Sigmoid colon (tissue), 4 donors: ENCODE data around the gene AP4M1.

Experiments used
- EP300 ChIP-seq, 4 donors: sonication (generic); formaldehyde crosslinking; IDR thresholded peaks; one replicate each; pipeline ENCODE4 v1.6.1; 2017; ENCODE audit warnings: antibody characterized with exemption in 4 of 4
- POLR2A ChIP-seq, 2 donors: fragments of 450-650 bp; IDR thresholded peaks; one replicate each; pipeline ENCODE4 v1.6.1; 2016; ENCODE audit warnings: antibody characterized with exemption in 2 of 2, mild to moderate bottlenecking in 2 of 2, moderate library complexity in 2 of 2
- POLR2AphosphoS5 ChIP-seq, 4 donors: sonication (generic); formaldehyde crosslinking; IDR thresholded peaks; one replicate each; pipeline ENCODE4 v1.6.1; 2017; ENCODE audit warnings: antibody characterized with exemption in 4 of 4
- TF ChIP-seq, protein P1 (sequence below), 4 experiments: fragments of 450-650 bp in 3 of 4; fragments of 200-600 bp in 1 of 4; IDR thresholded peaks; one replicate each; pipeline ENCODE4 v1.5.1; 2016 to 2019; ENCODE audit warnings: antibody characterized with exemption in 4 of 4, mild to moderate bottlenecking in 3 of 4, moderate library complexity in 2 of 4

DNA sequence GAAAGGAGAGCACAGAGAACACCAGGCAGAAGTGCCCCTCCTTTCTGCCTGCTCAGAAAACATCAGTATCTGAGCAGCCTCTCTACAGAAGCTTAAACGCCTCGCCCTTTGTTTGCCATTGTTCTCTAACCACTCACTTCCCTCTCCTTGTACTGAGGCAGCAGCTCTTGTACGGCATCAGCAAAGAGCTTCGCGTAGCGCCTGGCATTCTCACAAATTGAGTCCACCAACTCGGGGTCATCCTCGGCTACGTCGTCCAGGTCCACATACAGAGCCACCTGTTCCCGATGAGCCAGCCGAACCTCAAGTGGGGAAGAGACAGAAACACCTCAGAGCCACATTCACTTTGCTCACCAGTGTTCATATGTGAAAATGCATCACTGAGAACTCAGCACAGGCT lies 2.0 kb upstream of the AP4M1 start:
- TF ChIP-seq, protein P1, sequence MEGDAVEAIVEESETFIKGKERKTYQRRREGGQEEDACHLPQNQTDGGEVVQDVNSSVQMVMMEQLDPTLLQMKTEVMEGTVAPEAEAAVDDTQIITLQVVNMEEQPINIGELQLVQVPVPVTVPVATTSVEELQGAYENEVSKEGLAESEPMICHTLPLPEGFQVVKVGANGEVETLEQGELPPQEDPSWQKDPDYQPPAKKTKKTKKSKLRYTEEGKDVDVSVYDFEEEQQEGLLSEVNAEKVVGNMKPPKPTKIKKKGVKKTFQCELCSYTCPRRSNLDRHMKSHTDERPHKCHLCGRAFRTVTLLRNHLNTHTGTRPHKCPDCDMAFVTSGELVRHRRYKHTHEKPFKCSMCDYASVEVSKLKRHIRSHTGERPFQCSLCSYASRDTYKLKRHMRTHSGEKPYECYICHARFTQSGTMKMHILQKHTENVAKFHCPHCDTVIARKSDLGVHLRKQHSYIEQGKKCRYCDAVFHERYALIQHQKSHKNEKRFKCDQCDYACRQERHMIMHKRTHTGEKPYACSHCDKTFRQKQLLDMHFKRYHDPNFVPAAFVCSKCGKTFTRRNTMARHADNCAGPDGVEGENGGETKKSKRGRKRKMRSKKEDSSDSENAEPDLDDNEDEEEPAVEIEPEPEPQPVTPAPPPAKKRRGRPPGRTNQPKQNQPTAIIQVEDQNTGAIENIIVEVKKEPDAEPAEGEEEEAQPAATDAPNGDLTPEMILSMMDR (IDR thresholded peaks at IDR 0.05): no peak
- no peak for TF ChIP-seq POLR2A (IDR thresholded peaks at IDR 0.05)
- TF ChIP-seq POLR2AphosphoS5 (IDR thresholded peaks at IDR 0.05): no peak
- TF ChIP-seq EP300 (IDR thresholded peaks at IDR 0.05): no peak
